GM12874 (cell line): ENCODE measurements around the gene CCS.

Source experiments
- CTCF ChIP-seq: IDR thresholded peaks from 2 replicates; pipeline ENCODE4 v1.5.1; 2011; ENCODE audit warnings: low read depth, mild to moderate bottlenecking, control low read depth, low read length, moderate library complexity; ENCODE audit not compliant: insufficient read depth

CCS gene

DNA sequence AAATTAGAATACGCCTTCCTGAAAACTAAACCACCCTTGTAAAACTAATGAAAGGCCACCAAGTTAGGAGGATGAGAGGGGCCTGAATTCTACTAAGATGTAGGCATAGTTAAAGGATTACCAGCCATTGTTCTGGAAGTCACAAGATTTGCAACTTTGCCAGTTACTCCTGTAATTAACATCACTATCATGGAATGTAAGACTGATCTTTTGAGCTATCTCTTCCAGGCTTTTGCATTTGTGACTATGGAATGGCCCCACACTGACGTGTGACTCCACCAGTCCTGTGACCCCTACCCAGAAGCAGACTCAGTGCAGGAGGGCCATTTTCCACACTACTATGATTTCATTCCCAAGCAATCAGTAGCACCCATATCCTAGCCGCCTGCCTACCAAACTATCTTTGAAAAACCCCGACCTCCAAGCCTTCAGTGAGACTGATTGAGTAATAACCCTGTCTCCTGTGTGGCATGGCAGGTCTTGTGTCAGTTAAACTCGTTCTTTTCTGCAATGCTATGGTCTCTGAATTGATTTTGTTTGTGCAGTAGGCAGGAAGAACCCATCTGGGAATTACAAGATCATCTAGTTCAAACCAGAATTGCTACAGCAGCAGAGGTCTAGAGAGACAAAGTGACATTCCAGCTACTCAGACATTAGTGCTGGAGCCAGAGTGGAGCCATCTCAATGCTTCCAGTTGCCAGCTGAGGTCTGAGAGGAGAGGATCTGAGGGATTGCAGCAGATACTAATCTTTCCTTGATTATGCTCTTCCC lies 22.7 kb upstream of the CCS start:
- TF ChIP-seq CTCF = no peak

- no peak for TF ChIP-seq CTCF
Measured at GRCh38 chr11:66570850-66571180, 22.2 kb upstream of the CCS start.

DNA sequence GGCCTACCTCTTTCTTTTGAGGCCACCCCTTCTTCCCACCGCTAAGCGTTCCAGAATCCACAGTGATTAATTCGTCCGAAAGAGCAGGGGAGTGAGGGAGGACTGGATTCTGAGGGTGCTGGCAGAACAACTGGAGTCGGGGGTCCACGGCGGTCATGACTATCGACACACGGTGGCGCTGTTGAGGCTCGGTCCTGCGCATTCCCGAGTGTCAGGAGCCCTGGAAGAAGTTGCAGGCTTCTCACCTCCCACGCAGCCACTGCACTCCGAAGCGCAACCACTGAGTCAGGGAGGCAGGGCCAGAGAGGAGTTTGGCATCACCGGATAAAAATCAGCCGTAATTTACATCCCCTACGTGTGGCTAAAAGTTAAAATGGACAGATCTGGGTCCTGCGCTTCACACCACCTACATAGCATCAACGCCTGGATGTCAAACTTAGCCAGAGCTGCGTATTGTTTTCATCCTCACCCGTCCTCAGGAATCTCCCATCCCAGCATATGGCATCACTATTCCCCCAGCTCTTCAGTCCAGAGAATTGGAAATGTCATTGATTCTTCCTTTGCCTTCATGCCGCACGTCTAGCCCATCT lies 13.9 kb upstream of the CCS start:
- peak; percentile 82 for TF ChIP-seq CTCF

DNA sequence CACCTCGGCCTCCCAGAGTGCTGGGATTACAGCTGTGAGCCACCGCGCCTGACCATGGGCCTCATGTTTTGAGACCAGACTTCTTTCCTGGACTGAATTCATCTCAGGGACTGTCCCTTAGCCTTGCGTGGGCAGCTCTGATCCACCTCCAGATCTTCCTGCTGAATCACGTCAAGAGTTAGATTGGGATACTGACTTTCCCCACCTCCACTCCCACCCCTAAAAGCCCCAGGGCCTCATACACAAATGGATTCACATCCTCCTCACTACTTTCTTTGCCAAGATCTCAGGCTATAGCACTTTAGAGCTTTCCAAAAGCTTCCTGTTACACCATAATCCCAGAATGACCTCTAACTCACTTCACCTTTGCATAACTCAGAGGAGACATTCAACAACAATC lies 12.2 kb upstream of the CCS start:
- TF ChIP-seq CTCF = no peak

DNA sequence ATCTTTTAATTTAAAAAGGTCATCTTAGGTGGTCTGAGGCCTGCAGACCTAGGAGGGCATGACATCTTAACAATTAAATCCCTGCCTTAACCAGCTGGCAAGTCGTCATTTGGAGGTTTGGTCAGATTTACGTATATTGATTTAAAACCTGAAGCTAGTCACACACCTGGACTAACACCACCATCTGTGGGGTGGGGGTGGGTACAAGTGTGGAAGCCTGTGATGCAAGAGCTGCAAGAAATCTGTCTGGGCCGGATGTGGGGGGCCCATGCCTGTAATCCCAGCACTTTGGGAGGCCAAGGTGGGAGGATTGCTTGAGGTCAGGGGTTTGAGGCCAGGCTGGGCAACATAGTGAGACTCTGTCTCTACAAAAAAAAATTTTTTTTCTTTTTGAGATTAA lies 11.7 kb upstream of the CCS start:
- TF ChIP-seq CTCF = no peak

DNA sequence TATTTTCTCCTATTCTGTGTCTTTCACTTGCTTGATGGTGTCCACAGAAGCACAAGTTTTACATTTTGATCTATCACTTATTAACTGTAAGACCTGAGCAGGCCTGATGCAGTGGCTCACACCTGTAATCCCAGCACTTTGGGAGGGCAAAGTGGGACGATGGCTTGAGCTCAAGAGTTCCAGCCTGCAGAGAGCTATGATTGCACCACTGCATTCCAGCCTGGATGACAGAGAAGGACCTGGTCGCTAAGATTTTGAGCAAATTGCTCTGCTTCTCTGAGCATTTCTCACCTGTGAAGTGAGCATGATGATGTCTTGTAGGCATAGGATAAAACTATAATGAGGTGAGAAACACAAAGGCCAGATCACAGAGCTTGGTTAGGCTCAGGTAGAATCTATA lies 6.8 kb upstream of the CCS start:
- no peak for TF ChIP-seq CTCF

- TF ChIP-seq CTCF = no peak
Measured at GRCh38 chr11:66589996-66590675, 2.8 kb upstream of the CCS start.
